Liver (tissue), 3 donors: ENCODE measurements around the gene RUNX1.

ENCODE experiments used
- ATF3 ChIP-seq: IDR thresholded peaks from 2 replicates; pipeline ENCODE4 v1.6.1; 2016; ENCODE audit warnings: antibody characterized with exemption
- JUND ChIP-seq, 2 donors: IDR thresholded peaks; 2 replicates each; pipeline ENCODE4 v1.6.1; 2016; ENCODE audit warnings: antibody characterized with exemption in 2 of 2
- RAD21 ChIP-seq, 2 donors: IDR thresholded peaks; 2 replicates each; pipeline ENCODE4 v1.6.1; 2016; ENCODE audit warnings: antibody characterized with exemption in 2 of 2, mild to moderate bottlenecking in 2 of 2
- REST ChIP-seq: IDR thresholded peaks from 2 replicates; pipeline ENCODE4 v1.6.1; 2016; ENCODE audit warnings: antibody characterized with exemption, mild to moderate bottlenecking
- SP1 ChIP-seq: IDR thresholded peaks from 2 replicates; pipeline ENCODE4 v1.6.1; 2018; ENCODE audit warnings: antibody characterized with exemption, mild to moderate bottlenecking
- TAF1 ChIP-seq: conservative IDR thresholded peaks from 2 replicates; pipeline ENCODE4 v1.6.1; 2016; ENCODE audit warnings: antibody characterized with exemption, mild to moderate bottlenecking
- YY1 ChIP-seq: IDR thresholded peaks from 2 replicates; pipeline ENCODE4 v1.6.1; 2016; ENCODE audit warnings: antibody characterized with exemption, mild to moderate bottlenecking
- TF ChIP-seq, protein P1 (sequence below): IDR thresholded peaks from 2 replicates; pipeline ENCODE4 v1.6.1; 2016; ENCODE audit warnings: antibody characterized with exemption
- TF ChIP-seq, protein P2 (sequence below): fragments of 150-350 bp; IDR thresholded peaks from 2 replicates; pipeline ENCODE4 v1.5.1; 2017; ENCODE audit warnings: improper control_type of control experiment, low read depth, low read length; ENCODE audit not compliant: missing input control
- donor health status: healthy.
- donor health status: healthy.

DNA sequence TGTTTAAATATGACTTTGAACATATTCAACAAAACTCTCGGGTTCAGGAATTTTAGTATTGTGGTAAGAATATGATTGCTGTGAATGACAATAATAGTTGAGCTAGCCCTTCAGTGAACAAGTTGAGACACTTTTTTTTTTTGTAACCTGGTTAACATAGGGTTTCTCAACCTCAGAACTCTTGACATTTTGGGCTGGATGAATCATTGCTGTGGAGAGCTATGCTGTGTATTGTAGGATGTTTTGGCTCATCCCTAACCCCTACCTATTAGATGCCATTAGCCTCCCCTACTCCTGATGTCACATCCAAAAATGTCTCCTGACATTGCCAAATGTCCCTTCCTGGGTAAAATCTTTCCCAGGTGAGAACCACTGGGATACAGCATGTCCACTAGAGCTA, 113.7 kb downstream of the RUNX1 start:
- TF ChIP-seq, protein P1, sequence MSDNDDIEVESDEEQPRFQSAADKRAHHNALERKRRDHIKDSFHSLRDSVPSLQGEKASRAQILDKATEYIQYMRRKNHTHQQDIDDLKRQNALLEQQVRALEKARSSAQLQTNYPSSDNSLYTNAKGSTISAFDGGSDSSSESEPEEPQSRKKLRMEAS: no peak
- TF ChIP-seq, protein P2, sequence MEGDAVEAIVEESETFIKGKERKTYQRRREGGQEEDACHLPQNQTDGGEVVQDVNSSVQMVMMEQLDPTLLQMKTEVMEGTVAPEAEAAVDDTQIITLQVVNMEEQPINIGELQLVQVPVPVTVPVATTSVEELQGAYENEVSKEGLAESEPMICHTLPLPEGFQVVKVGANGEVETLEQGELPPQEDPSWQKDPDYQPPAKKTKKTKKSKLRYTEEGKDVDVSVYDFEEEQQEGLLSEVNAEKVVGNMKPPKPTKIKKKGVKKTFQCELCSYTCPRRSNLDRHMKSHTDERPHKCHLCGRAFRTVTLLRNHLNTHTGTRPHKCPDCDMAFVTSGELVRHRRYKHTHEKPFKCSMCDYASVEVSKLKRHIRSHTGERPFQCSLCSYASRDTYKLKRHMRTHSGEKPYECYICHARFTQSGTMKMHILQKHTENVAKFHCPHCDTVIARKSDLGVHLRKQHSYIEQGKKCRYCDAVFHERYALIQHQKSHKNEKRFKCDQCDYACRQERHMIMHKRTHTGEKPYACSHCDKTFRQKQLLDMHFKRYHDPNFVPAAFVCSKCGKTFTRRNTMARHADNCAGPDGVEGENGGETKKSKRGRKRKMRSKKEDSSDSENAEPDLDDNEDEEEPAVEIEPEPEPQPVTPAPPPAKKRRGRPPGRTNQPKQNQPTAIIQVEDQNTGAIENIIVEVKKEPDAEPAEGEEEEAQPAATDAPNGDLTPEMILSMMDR: no peak
- TF ChIP-seq SP1: no peak
- no peak for TF ChIP-seq ATF3
- no peak for TF ChIP-seq TAF1
- TF ChIP-seq REST: no peak
- TF ChIP-seq JUND (IDR thresholded peaks at IDR 0.05): no peak
- no peak for TF ChIP-seq RAD21 (IDR thresholded peaks at IDR 0.05)
- no peak for TF ChIP-seq YY1
